H1 (cell line): ENCODE measurements around the gene OSBP2. TPM values are rescaled to one million over a fixed set of nuclear protein-coding genes. Genes with fewer than 3 reads are reported as not detected.

ENCODE experiments used
- CTCF ChIA-PET: fragments of 300-600 bp; sonication (Branson Sonifier 250); formaldehyde crosslinking; loops from one replicate; lab custom pipeline; 2021; ENCODE audit not compliant: partially characterized antibody; lab: Charles Lee
- POLR2A ChIA-PET: fragments of 300-600 bp; sonication (Branson Sonifier 250); formaldehyde crosslinking; loops from one replicate; lab custom pipeline; 2021; ENCODE audit warnings: inconsistent platforms; ENCODE audit not compliant: partially characterized antibody; lab: Charles Lee
- DNase-seq, 2 experiments: peaks; one replicate each; pipeline versions ENCODE4 v3.0.0 to v3.0.0-alpha.2; 2010 to 2022; ENCODE audit warnings: low spot score in 2 of 2, low read depth in 1 of 2, mixed read lengths in 1 of 2
- FAIRE-seq: peaks from 2 replicates; lab custom pipeline; 2011; peaks lifted over from hg19 to GRCh38; lab: Jason Lieb, UNC
- H2AFZ ChIP-seq: 2 replicates; pipeline ENCODE4 v1.8.1; 2012; ENCODE audit warnings: low read length, inconsistent platforms
- H2AK5ac ChIP-seq: 2 replicates; pipeline ENCODE4 v1.6.1; 2013; ENCODE audit warnings: low read depth, low read length
- H2BK120ac ChIP-seq: replicated peaks from 2 replicates; pipeline ENCODE3; 2013; ENCODE audit warnings: low read depth, low read length, inconsistent platforms
- H2BK12ac ChIP-seq: 2 replicates; pipeline ENCODE4 v1.6.1; 2013; ENCODE audit warnings: low read depth, low read length
- H2BK15ac ChIP-seq: 2 replicates; pipeline ENCODE4 v1.6.1; 2013; ENCODE audit warnings: low read length
- H2BK20ac ChIP-seq: 2 replicates; pipeline ENCODE4 v1.6.1; 2013; ENCODE audit warnings: low read length
- H2BK5ac ChIP-seq: 2 replicates; pipeline ENCODE4 v1.6.1; 2013; ENCODE audit warnings: low read depth, low read length
- H3K14ac ChIP-seq: 2 replicates; pipeline ENCODE4 v1.6.1; 2013; ENCODE audit warnings: inconsistent platforms; ENCODE audit not compliant: insufficient read length
- H3K18ac ChIP-seq: 2 replicates; pipeline ENCODE4 v1.6.1; 2013; ENCODE audit warnings: low read length; ENCODE audit errors: extremely low read depth
- H3K23ac ChIP-seq: 2 replicates; pipeline ENCODE4 v1.6.1; 2013; ENCODE audit warnings: inconsistent platforms; ENCODE audit not compliant: insufficient read length
- H3K23me2 ChIP-seq: 2 replicates; pipeline ENCODE4 v1.6.1; 2013; ENCODE audit warnings: low read depth, low read length
- H3K27ac ChIP-seq: 2 replicates; pipeline ENCODE4 v1.6.1; 2011; ENCODE audit warnings: low read depth, low read length, inconsistent platforms
- H3K27me3 ChIP-seq, 4 experiments: replicated peaks in 1 of 4; 1 replicate in 1 of 4; 2 replicates in 3 of 4; pipeline versions ENCODE4 v1.6.1 to v1.8.1; 2011 to 2013; ENCODE audit warnings: low read length in 3 of 4, mild to moderate bottlenecking in 3 of 4, inconsistent platforms in 2 of 4, mixed read lengths in 2 of 4, moderate library complexity in 1 of 4; ENCODE audit not compliant: control insufficient read depth in 3 of 4, insufficient read depth in 3 of 4; ENCODE audit errors: extremely low read depth in 1 of 4
- H3K36me3 ChIP-seq, 4 experiments: 2 replicates each; pipeline versions ENCODE4 v1.6.1 to v1.8.1; 2011 to 2013; ENCODE audit warnings: mild to moderate bottlenecking in 4 of 4, low read length in 3 of 4, moderate library complexity in 2 of 4, control low read depth in 1 of 4, inconsistent platforms in 1 of 4; ENCODE audit not compliant: insufficient read depth in 4 of 4, control insufficient read depth in 2 of 4
- H3K4ac ChIP-seq: replicated peaks from 2 replicates; pipeline ENCODE3; 2013; ENCODE audit warnings: low read length, low read depth, mixed read lengths, inconsistent platforms; ENCODE audit not compliant: insufficient read length
- H3K4me1 ChIP-seq, 4 experiments: replicated peaks in 1 of 4; 1 replicate in 1 of 4; 2 replicates in 3 of 4; pipeline versions ENCODE4 v1.6.1 to v1.8.1; 2011 to 2013; ENCODE audit warnings: low read length in 3 of 4, inconsistent platforms in 2 of 4, mixed read lengths in 1 of 4; ENCODE audit not compliant: insufficient read depth in 4 of 4, control insufficient read depth in 3 of 4
- H3K4me2 ChIP-seq, 2 experiments: 2 replicates each; pipeline versions ENCODE4 v1.6.1 to v1.8.1; 2011 to 2013; ENCODE audit warnings: low read depth in 2 of 2, low read length in 2 of 2, control low read depth in 1 of 2, inconsistent platforms in 1 of 2, mild to moderate bottlenecking in 1 of 2; ENCODE audit not compliant: insufficient read depth in 1 of 2
- H3K4me3 ChIP-seq, 4 experiments: fragments of 200-600, 300-600 bp in 1 of 4; sonication (generic), shearing (Covaris generic), sonication (Bioruptor Twin) in 1 of 4; 2 replicates each; pipeline versions ENCODE4 v1.5.1 to v1.8.1; 2011 to 2016; ENCODE audit warnings: low read length in 4 of 4, low read depth in 3 of 4, control low read depth in 2 of 4, inconsistent platforms in 2 of 4, mild to moderate bottlenecking in 2 of 4, mixed read lengths in 1 of 4, moderate library complexity in 1 of 4; ENCODE audit not compliant: insufficient read depth in 2 of 4; ENCODE audit errors: extremely low read depth in 1 of 4
- H3K56ac ChIP-seq: replicated peaks from 2 replicates; pipeline ENCODE3; 2013; ENCODE audit warnings: low read depth, mild to moderate bottlenecking, mixed read lengths, low read length, inconsistent platforms; ENCODE audit not compliant: insufficient read length
- H3K79me1 ChIP-seq: 2 replicates; pipeline ENCODE4 v1.6.1; 2013; ENCODE audit warnings: low read depth, low read length, control low read depth
- H3K79me2 ChIP-seq, 2 experiments: 2 replicates each; pipeline versions ENCODE4 v1.6.1 to v1.8.1; 2012 to 2013; ENCODE audit warnings: low read length in 2 of 2, mild to moderate bottlenecking in 2 of 2, inconsistent platforms in 1 of 2; ENCODE audit not compliant: insufficient read depth in 2 of 2, control insufficient read depth in 1 of 2
- H3K9ac ChIP-seq, 4 experiments: replicated peaks in 1 of 4; 1 replicate in 1 of 4; 2 replicates in 3 of 4; pipeline versions ENCODE4 v1.6.1 to v1.8.1; 2011 to 2013; ENCODE audit warnings: low read depth in 3 of 4, low read length in 3 of 4, control low read depth in 2 of 4, mild to moderate bottlenecking in 2 of 4, moderate library complexity in 2 of 4, inconsistent platforms in 1 of 4; ENCODE audit errors: extremely low read depth in 1 of 4
- H3K9me3 ChIP-seq, 2 experiments: 2 replicates each; pipeline versions ENCODE4 v1.6.1 to v1.8.1; 2012 to 2013; ENCODE audit warnings: mild to moderate bottlenecking in 2 of 2, moderate library complexity in 2 of 2, control low read depth in 1 of 2, inconsistent platforms in 1 of 2, low read depth in 1 of 2, low read length in 1 of 2, mixed read lengths in 1 of 2; ENCODE audit not compliant: insufficient read depth in 2 of 2
- H4K20me1 ChIP-seq, 2 experiments: replicated peaks in 1 of 2; 2 replicates each; pipeline versions ENCODE3 to v1.8.1; 2011 to 2013; ENCODE audit warnings: inconsistent platforms in 2 of 2, low read length in 2 of 2, mild to moderate bottlenecking in 1 of 2; ENCODE audit not compliant: insufficient read depth in 2 of 2, control insufficient read depth in 1 of 2
- H4K5ac ChIP-seq: 2 replicates; pipeline ENCODE4 v1.6.1; 2013; ENCODE audit warnings: low read length, low read depth, mixed read lengths, inconsistent platforms; ENCODE audit not compliant: insufficient read length
- H4K8ac ChIP-seq: 2 replicates; pipeline ENCODE4 v1.8.0; 2013; ENCODE audit warnings: mild to moderate bottlenecking, moderate library complexity, low read length, inconsistent platforms; ENCODE audit not compliant: insufficient read depth; ENCODE audit errors: extremely low read depth
- H4K91ac ChIP-seq: replicated peaks from 2 replicates; pipeline ENCODE3; 2013; ENCODE audit warnings: low read length, mixed read lengths, inconsistent platforms; ENCODE audit not compliant: insufficient read length
- CHD1 ChIP-seq: IDR thresholded peaks from 2 replicates; pipeline ENCODE4 v1.6.1; 2012; ENCODE audit warnings: low read depth, low read length, improper control_type of control experiment
- CHD2 ChIP-seq: IDR thresholded peaks from 2 replicates; pipeline ENCODE4 v1.6.1; 2012; ENCODE audit warnings: low read length, improper control_type of control experiment
- CREB1 ChIP-seq: IDR thresholded peaks from 2 replicates; pipeline ENCODE4 v1.6.1; 2012; ENCODE audit warnings: inconsistent platforms
- KDM4A ChIP-seq: IDR thresholded peaks from one replicate; pipeline ENCODE4 v1.7.1; 2012; ENCODE audit warnings: low read depth, mild to moderate bottlenecking, moderate library complexity, low read length, inconsistent platforms; ENCODE audit not compliant: severe bottlenecking
- PHF8 ChIP-seq: fragments of 200-600 bp; sonication (generic); conservative IDR thresholded peaks from 2 replicates; pipeline ENCODE4 v1.7.1; 2012; ENCODE audit warnings: low read depth, mild to moderate bottlenecking, inconsistent platforms, low read length, moderate library complexity
- POLR2A ChIP-seq, 2 experiments: IDR thresholded peaks; 1 replicate in 1 of 2; 2 replicates in 1 of 2; pipeline ENCODE4 v1.6.1; 2011; ENCODE audit warnings: low read depth in 2 of 2, low read length in 2 of 2, mild to moderate bottlenecking in 2 of 2; ENCODE audit errors: control extremely low read depth in 1 of 2
- SRF ChIP-seq: IDR thresholded peaks from 2 replicates; pipeline ENCODE4 v1.6.1; 2011; ENCODE audit warnings: mild to moderate bottlenecking, low read depth, low read length, moderate library complexity
- TAF1 ChIP-seq: IDR thresholded peaks from 2 replicates; pipeline ENCODE4 v1.6.1; 2011; ENCODE audit warnings: mild to moderate bottlenecking, low read depth, low read length
- TCF12 ChIP-seq: IDR thresholded peaks from 2 replicates; pipeline ENCODE4 v1.6.1; 2011; ENCODE audit warnings: low read depth, mild to moderate bottlenecking, low read length
- WGBS, 2 experiments: shearing (Covaris generic) in 1 of 2; methylation state at CpG; one replicate each; pipeline versions ENCODE4 v1.1.6 to v1.1.7; 2013 to 2015; ENCODE audit warnings: low lambda C conversion rate in 2 of 2, mixed read lengths in 2 of 2, inconsistent platforms in 1 of 2, low coverage in 1 of 2, missing lambda C conversion rate in 1 of 2; ENCODE audit not compliant: insufficient replicate concordance in 2 of 2, insufficient coverage in 1 of 2, insufficient read length in 1 of 2; ENCODE audit errors: extremely low coverage in 1 of 2, missing lambda C conversion rate in 1 of 2; 5-methylcytosine and 5-hydroxymethylcytosine counted together
- polyA plus RNA-seq, 7 experiments: library from polyadenylated mRNA; depleted of rRNA in 3 of 7; stranded (reverse) in 5 of 7; unstranded in 2 of 7; fragments of >200 nt in 5 of 7; fragments of 200-250 nt in 2 of 7; gene quantifications; 1 replicate in 5 of 7; 2 replicates in 1 of 7; 4 replicates in 1 of 7; pipeline versions ENCODE4 v1.2.1 to v1.2.3, GENCODE V29; 2011 to 2013; ENCODE audit warnings: missing spikeins in 2 of 7, mixed read lengths in 2 of 7
- total RNA-seq: library from RNA; stranded (reverse); fragmentation: NEBNext Ultra II Directional; extraction: Animal tissue kit (Norgen Biotek cat#: 25700); gene quantifications from 2 replicates; pipeline ENCODE4 v1.2.1, GENCODE V29; 2021

The OSBP2 gene
- total and polyA plus RNA-seq, 2 of the 8 experiments (the other 6 are each of a cell fraction or from before 2014, with no cell fraction given), result 3.4 to 3.7 TPM

DNA sequence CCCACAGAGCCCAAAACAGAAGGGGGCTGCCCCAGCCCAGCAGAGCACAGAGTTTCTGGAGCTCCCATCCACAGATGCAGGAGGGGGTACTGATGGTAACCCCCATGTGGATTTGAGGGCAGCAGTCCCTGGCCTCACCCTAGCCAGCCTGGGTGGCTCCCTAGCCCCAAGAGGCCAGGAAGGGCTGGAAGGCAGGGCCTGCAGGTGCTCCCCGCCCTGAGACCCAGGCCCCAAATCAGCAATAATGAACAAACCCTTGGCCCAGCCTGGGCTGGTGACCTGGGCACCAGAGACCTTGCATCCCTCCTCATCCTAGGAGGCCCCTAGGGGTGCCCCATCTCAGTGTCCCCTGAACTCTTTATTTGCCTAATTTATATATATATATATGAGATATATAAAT lies 212.3 kb downstream of the OSBP2 start:
- H4K20me1 ChIP-seq, result no peaks in the 10 kb centered on the region
- H2AK5ac ChIP-seq, result no peak overlapping the region
- no peak overlapping the region for H2BK5ac ChIP-seq
- no peaks in the 10 kb centered on the region for H3K27me3 ChIP-seq
- WGBS, 2 experiments, result 82% methylated on average over 1 of the region's 1 CpG; no CpG with 5 or more reads in 1 of the 2 experiments
- H2BK12ac ChIP-seq, result no peak overlapping the region
- H4K8ac ChIP-seq, result no peak overlapping the region
- H3K4me2 ChIP-seq, result no peak overlapping the region
- H3K4ac ChIP-seq, result no peak overlapping the region
- no peak overlapping the region for H3K9ac ChIP-seq
- FAIRE-seq, result no peak
- H2BK20ac ChIP-seq, result no peak overlapping the region
- H3K23me2 ChIP-seq, result no peaks in the 10 kb centered on the region
- CTCF ChIA-PET, result interaction anchor here (0.6 to 6.5 kb wide), 8 partner anchors 10 to 223 kb away, joined by 3 to 48 read pairs (median 4); no protein-coding TSS in a partner anchor
- H3K14ac ChIP-seq, result no peak overlapping the region
- H3K27ac ChIP-seq, result no peak overlapping the region
- no peak overlapping the region for H3K4me3 ChIP-seq
- no peak overlapping the region for H2AFZ ChIP-seq
- H3K79me1 ChIP-seq, result no peaks in the 10 kb centered on the region
- peaks cover 4 to 45% (median 23%) of the 10 kb centered on the region in 4 experiments; a peak in 6 of 8 replicates for H3K36me3 ChIP-seq
- no peak for DNase-seq
- no peak overlapping the region for H4K91ac ChIP-seq
- no peak overlapping the region for H2BK15ac ChIP-seq
- no peak overlapping the region for H4K5ac ChIP-seq
- H3K9me3 ChIP-seq, result no peaks in the 10 kb centered on the region
- H3K4me1 ChIP-seq, result no peaks in the 10 kb centered on the region
- no peak overlapping the region for H2BK120ac ChIP-seq
- TF ChIP-seq PHF8 (no peak), KDM4A (no peak), CHD1 (no peak), POLR2A (IDR thresholded peaks at IDR 0.05; ENCODE audit: control extremely low read depth in 1 of 2, low read depth in 2 of 2, low read length in 2 of 2) (no peak), TCF12 (no peak), CREB1 (no peak), CHD2 (no peak), TAF1 (no peak), SRF (no peak)
- TF ChIP-seq, all 59 proteins: peak for 0
- Histone ChIP-seq H3K79me2 (no peaks in the 10 kb centered on the region), H3K56ac (no peak overlapping the region), H3K18ac (no peak overlapping the region), H3K23ac (no peak overlapping the region)
- POLR2A ChIA-PET, result interaction anchor here (0.7 to 1.4 kb wide), 4 partner anchors 21 to 177 kb away, joined by 3 to 4 read pairs (median 3); no protein-coding TSS in a partner anchor
